ENCODE data around the gene MGME1. TPM values are rescaled to one million over a fixed set of nuclear protein-coding genes. Genes with fewer than 3 reads are reported as not detected.

The MGME1 gene
- total and polyA plus RNA-seq, 2 of the 13 experiments (the other 11 are each of a cell fraction or from before 2014, with no cell fraction given) = 36.7 to 66.6 TPM

- H3K9me3 ChIP-seq (ENCODE audit: low read length) = no peaks in the 10 kb centered on the region
- in situ Hi-C loops (cut with HindIII; ENCODE audit: extremely low pct_ligation_motif_present, low pct_unique_long_range_greater_than_20kb) (no loop called here), intact Hi-C loops (cut with micrococcal nuclease; ENCODE audit: unreplicated experiment) (loop anchor here (1.0 kb wide), 1 partner anchor 43 kb away; no protein-coding TSS in a partner anchor)
- no peak overlapping the region for H2AFZ ChIP-seq (ENCODE audit: low read length)
- H3K79me2 ChIP-seq (ENCODE audit: insufficient read depth, low read length) = no peaks in the 10 kb centered on the region
- H3K36me3 ChIP-seq (replicated peaks in 1 of 2; ENCODE audit: control insufficient read depth in 1 of 2, insufficient read depth in 2 of 2, low read length in 2 of 2) = no peaks in the 10 kb centered on the region
- 15% methylated on average over 11 of the region's 11 CpGs for WGBS (ENCODE audit: low lambda C conversion rate)
- no peak overlapping the region for H3K27ac ChIP-seq (ENCODE audit: extremely low read length, insufficient read depth, low read length)
- H3K27me3 ChIP-seq (ENCODE audit: control insufficient read depth in 1 of 2, insufficient read depth in 2 of 2, low read length in 2 of 2) = peaks cover 8 to 36% of the 10 kb centered on the region in 2 experiments; a peak in 3 of 5 replicates
- 0 out of 6 replicates have a peak overlapping the region, but pooled peaks of 1 of the 3 experiments have one; percentile 13 for H3K4me3 ChIP-seq (replicated peaks in 1 of 3; ENCODE audit: insufficient read depth in 1 of 3, low read depth in 2 of 3, low read length in 3 of 3)
- peak; percentile 29 for ATAC-seq
- H4K20me1 ChIP-seq (ENCODE audit: insufficient read depth, low read length) = no peaks in the 10 kb centered on the region
- POLR2A ChIA-PET = no interaction called here
- peak overlapping the region; percentile 45 for H3K4me2 ChIP-seq (ENCODE audit: low read depth, low read length)
- peaks cover 32% of the 10 kb centered on the region for H3K4me1 ChIP-seq (ENCODE audit: insufficient read depth, low read length)
- BruUV-seq (replicated peaks) = no TSS peak
- FAIRE-seq = no peak
- CTCF ChIA-PET (ENCODE audit: low intra/inter-chr PET ratio, low total read pairs) = no interaction called here
- H3K9ac ChIP-seq (ENCODE audit: insufficient read depth, low read depth, low read length) = no peak overlapping the region
- no peak for DNase-seq (ENCODE audit: low spot score)
- TF ChIP-seq ARID5B (CRISPR knock-in tag; IDR thresholded peaks at IDR 0.05) = peak; percentile 53
- TF ChIP-seq ELF1 (CRISPR knock-in tag; IDR thresholded peaks at IDR 0.05) = no peak
- TF ChIP-seq ZNF331 (CRISPR knock-in tag; IDR thresholded peaks at IDR 0.05) = no peak; the same call in 1 of the 2 replicates
- TF ChIP-seq ZNF549 (CRISPR knock-in tag; IDR thresholded peaks at IDR 0.05) = no peak
- TF ChIP-seq SMAD1 (CRISPR knock-in tag; IDR thresholded peaks at IDR 0.05; ENCODE audit: borderline replicate concordance, low read depth) = no peak
- TF ChIP-seq ZKSCAN8 (CRISPR knock-in tag; IDR thresholded peaks at IDR 0.05; ENCODE audit: borderline replicate concordance) = 0 out of 2 replicates have a peak, but pooled peaks have one; percentile 29
- TF ChIP-seq PAWR (CRISPR knock-in tag; IDR thresholded peaks at IDR 0.05; ENCODE audit: borderline replicate concordance) = no peak
- TF ChIP-seq ZNF235 (CRISPR knock-in tag; IDR thresholded peaks at IDR 0.05; ENCODE audit: borderline replicate concordance) = no peak
- no peak for TF ChIP-seq USF2 (IDR thresholded peaks at IDR 0.05; ENCODE audit: low read depth, low read length)
- TF ChIP-seq USF2 (CRISPR knock-in tag; IDR thresholded peaks at IDR 0.05; ENCODE audit: borderline replicate concordance) = no peak
- no peak for TF ChIP-seq GRHL1 (CRISPR knock-in tag; conservative IDR thresholded peaks at IDR 0.05)
- 0 out of 2 replicates have a peak, but pooled peaks have one; percentile 11 for TF ChIP-seq DRAP1 (CRISPR knock-in tag; IDR thresholded peaks at IDR 0.05)
- no peak for TF ChIP-seq ZNF382 (CRISPR knock-in tag; IDR thresholded peaks at IDR 0.05; ENCODE audit: borderline replicate concordance)
- TF ChIP-seq NONO (IDR thresholded peaks at IDR 0.05) = no peak
- TF ChIP-seq NONO (CRISPR knock-in tag; conservative IDR thresholded peaks at IDR 0.05) = no peak
- TF ChIP-seq ZNF253 (CRISPR knock-in tag; IDR thresholded peaks at IDR 0.05; ENCODE audit: borderline replicate concordance) = no peak
These were observed 43.5 kb upstream of the MGME1 start for GRCh38 chr20:17925141-17925939.

Measured in HepG2 (cell line).